ENCODE measurements around the gene NCEH1. TPM values are rescaled to one million over a fixed set of nuclear protein-coding genes. Genes with fewer than 3 reads are reported as not detected.

The NCEH1 gene
- total and polyA plus RNA-seq, 9 of the 15 experiments (the other 6 are each of a cell fraction or from before 2014, with no cell fraction given) = 1.3 to 5.0 (median 2.8) TPM

GRCh38 chr3:172649987-172650386 lies 60.9 kb downstream of the NCEH1 start (continued):
- TF ChIP-seq ZBTB12 (CRISPR knock-in tag; IDR thresholded peaks at IDR 0.05) (no peak), ZNF121 (CRISPR knock-in tag; conservative IDR thresholded peaks at IDR 0.05) (peak; percentile 20; the same call in 1 of the 2 replicates), ZNF324 (CRISPR knock-in tag; IDR thresholded peaks at IDR 0.05) (no peak)

DNA sequence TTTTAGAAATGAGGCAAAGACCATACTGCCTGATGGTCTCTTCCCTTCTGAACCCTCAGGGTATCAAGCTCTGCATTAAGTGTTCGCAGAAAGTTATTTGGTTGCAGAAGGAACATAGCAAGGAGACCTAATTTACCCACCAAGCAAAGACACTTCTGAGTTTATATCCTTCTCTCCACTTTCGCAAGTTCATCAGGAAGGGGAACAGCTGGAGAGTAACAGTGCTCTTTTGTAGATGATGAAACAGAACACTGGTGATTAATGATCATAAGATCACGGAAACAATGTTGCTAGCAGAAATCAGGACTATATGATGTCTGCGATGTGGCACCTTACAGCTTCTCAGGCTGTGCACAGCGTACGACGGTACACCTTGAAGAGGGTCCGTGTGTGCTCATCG lies 62.1 kb downstream of the NCEH1 start:
- in situ Hi-C loops (cut with MboI) (loop anchor here (25.0 kb wide), 1 partner anchor 1686 kb away; no protein-coding TSS in a partner anchor), intact Hi-C loops (cut with micrococcal nuclease) (no loop called here)
- no peaks in the 10 kb centered on the region for H3K79me2 ChIP-seq (ENCODE audit: control insufficient read depth, insufficient read depth, low read length)
- H3K4me3 ChIP-seq = no peak overlapping the region
- POLR2A ChIA-PET = no interaction called here
- WGBS (ENCODE audit: insufficient coverage, low coverage, missing lambda C conversion rate) = 73% methylated on average over 9 of the region's 9 CpGs
- no peaks in the 10 kb centered on the region for H4K20me1 ChIP-seq (replicated peaks; ENCODE audit: control insufficient read depth, insufficient read depth, low read length)
- CTCF ChIA-PET (ENCODE audit: low intra/inter-chr PET ratio) = no interaction called here
- BruUV-seq (replicated peaks) = no TSS peak
- no peak overlapping the region for H2AFZ ChIP-seq (ENCODE audit: low read depth, low read length)
- no peak overlapping the region for H3K27ac ChIP-seq (ENCODE audit: extremely low read depth, low read depth, low read length)
- no peak for ATAC-seq
- H3K27me3 ChIP-seq (ENCODE audit: control insufficient read depth in 2 of 2, insufficient read depth in 2 of 2, low read length in 2 of 2) = no peaks in the 10 kb centered on the region
- no peak overlapping the region for H3K4me2 ChIP-seq (ENCODE audit: insufficient read depth, low read length)
- H3K9me3 ChIP-seq (replicated peaks; ENCODE audit: control insufficient read depth, insufficient read depth, low read depth, low read length) = no peaks in the 10 kb centered on the region
- no peaks in the 10 kb centered on the region; a peak in 1 of 5 replicates for H3K4me1 ChIP-seq (replicated peaks in 1 of 2; ENCODE audit: control insufficient read depth in 2 of 2, insufficient read depth in 2 of 2, low read length in 2 of 2)
- H3K36me3 ChIP-seq (ENCODE audit: control insufficient read depth, insufficient read depth, low read length) = no peaks in the 10 kb centered on the region
- DNase-seq (ENCODE audit: extremely low read depth in 1 of 4, low spot score in 3 of 4) = no peak
- no peak overlapping the region for H3K9ac ChIP-seq (ENCODE audit: insufficient read depth in 1 of 2, low read depth in 2 of 2, low read length in 2 of 2)
- H3K9me1 ChIP-seq (ENCODE audit: control insufficient read depth, insufficient read depth, low read length) = no peaks in the 10 kb centered on the region
- no peak for FAIRE-seq
- no peak for TF ChIP-seq FOXJ2 (tag; IDR thresholded peaks at IDR 0.05)
- no peak for TF ChIP-seq MAFG (tag; conservative IDR thresholded peaks at IDR 0.05)
- no peak for TF ChIP-seq ELF4 (CRISPR knock-in tag; IDR thresholded peaks at IDR 0.05)
- TF ChIP-seq SRSF9 (IDR thresholded peaks at IDR 0.05; ENCODE audit: borderline replicate concordance, low read depth, low read length) = no peak
- TF ChIP-seq, protein P1, sequence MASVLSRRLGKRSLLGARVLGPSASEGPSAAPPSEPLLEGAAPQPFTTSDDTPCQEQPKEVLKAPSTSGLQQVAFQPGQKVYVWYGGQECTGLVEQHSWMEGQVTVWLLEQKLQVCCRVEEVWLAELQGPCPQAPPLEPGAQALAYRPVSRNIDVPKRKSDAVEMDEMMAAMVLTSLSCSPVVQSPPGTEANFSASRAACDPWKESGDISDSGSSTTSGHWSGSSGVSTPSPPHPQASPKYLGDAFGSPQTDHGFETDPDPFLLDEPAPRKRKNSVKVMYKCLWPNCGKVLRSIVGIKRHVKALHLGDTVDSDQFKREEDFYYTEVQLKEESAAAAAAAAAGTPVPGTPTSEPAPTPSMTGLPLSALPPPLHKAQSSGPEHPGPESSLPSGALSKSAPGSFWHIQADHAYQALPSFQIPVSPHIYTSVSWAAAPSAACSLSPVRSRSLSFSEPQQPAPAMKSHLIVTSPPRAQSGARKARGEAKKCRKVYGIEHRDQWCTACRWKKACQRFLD (CRISPR knock-in tag; IDR thresholded peaks at IDR 0.05) = no peak
